Stimulated activated CD8-positive, alpha-beta memory T cell treated with anti-CD3 and anti-CD28 coated beads, Interleukin-4, amount 100 ng/mL, for 48 hours (primary cell): ENCODE measurements around the gene CELF2.

Source experiments
- DNase-seq: peaks from one replicate; pipeline ENCODE4 v3.0.0-alpha.2; 2020

Gene CELF2

GRCh38 chr10:11023009-11023953 lies 5.6 kb downstream of the CELF2 start:
- DNase-seq, result no peak

GRCh38 chr10:11024596-11024995 lies 6.9 kb downstream of the CELF2 start:
- no peak for DNase-seq

- no peak for DNase-seq
Measured at GRCh38 chr10:11025978-11026377, 8.3 kb downstream of the CELF2 start.

- no peak for DNase-seq
Measured at GRCh38 chr10:11026773-11027172, 9.1 kb downstream of the CELF2 start.

- DNase-seq, result no peak
Measured at GRCh38 chr10:11034762-11035161, 17.1 kb downstream of the CELF2 start.

GRCh38 chr10:11035301-11035991 lies 17.8 kb downstream of the CELF2 start:
- DNase-seq, result no peak

- DNase-seq, result no peak
Measured at GRCh38 chr10:11036424-11037011, 18.8 kb downstream of the CELF2 start.

GRCh38 chr10:11037991-11038390 lies 20.3 kb downstream of the CELF2 start:
- DNase-seq, result no peak

GRCh38 chr10:11042357-11042756 lies 24.7 kb downstream of the CELF2 start:
- no peak for DNase-seq

GRCh38 chr10:11043039-11043438 lies 25.4 kb downstream of the CELF2 start:
- no peak for DNase-seq

- DNase-seq, result no peak
Measured at GRCh38 chr10:11043446-11044127, 25.9 kb downstream of the CELF2 start.

- DNase-seq, result no peak
Measured at GRCh38 chr10:11045487-11045886, 27.8 kb downstream of the CELF2 start.

GRCh38 chr10:11045995-11046775 lies 28.5 kb downstream of the CELF2 start:
- no peak for DNase-seq

GRCh38 chr10:11046776-11047160 lies 29.1 kb downstream of the CELF2 start:
- no peak for DNase-seq

- DNase-seq, result no peak
Measured at GRCh38 chr10:11048707-11049278, 31.1 kb downstream of the CELF2 start.

- no peak for DNase-seq
Measured at GRCh38 chr10:11049806-11050205, 32.1 kb downstream of the CELF2 start.

- DNase-seq, result no peak
Measured at GRCh38 chr10:11050301-11051287, 32.9 kb downstream of the CELF2 start.

- DNase-seq, result no peak
Measured at GRCh38 chr10:11057018-11057417, 39.3 kb downstream of the CELF2 start.

- DNase-seq, result no peak
Measured at GRCh38 chr10:11057448-11057847, 39.8 kb downstream of the CELF2 start.

- DNase-seq, result no peak
Measured at GRCh38 chr10:11057994-11058393, 40.3 kb downstream of the CELF2 start.

GRCh38 chr10:11058965-11059364 lies 41.3 kb downstream of the CELF2 start:
- no peak for DNase-seq
